ENCODE data around the gene UBTD2.

GRCh38 chr5:172167895-172168294 lies 115.7 kb downstream of the UBTD2 start:
- TF ChIP-seq CTCF (optimal IDR thresholded peaks at IDR 0.05 in 1 of 3, IDR thresholded peaks at IDR 0.05 in 1 of 3, conservative IDR thresholded peaks at IDR 0.05 in 1 of 3; ENCODE audit: extremely low read depth in 1 of 3, insufficient read depth in 2 of 3, low read length in 3 of 3) (no peak), EZH2 (IDR thresholded peaks at IDR 0.05; ENCODE audit: low read length) (no peak)

Data from keratinocyte (primary cell).